NCI-H526 (cell line): Measurements from ENCODE around the gene GNG4.
"Not testable (repeated sequence)": the region's sequence is repeated elsewhere in the genome, so short reads cannot be mapped to it uniquely, and the experiment has no call there.

Experiments
- DNase-seq, 2 experiments: peaks; one replicate each; lab custom pipeline; 2025; lab: John Stamatoyannopoulos, UW

GNG4 gene

DNA sequence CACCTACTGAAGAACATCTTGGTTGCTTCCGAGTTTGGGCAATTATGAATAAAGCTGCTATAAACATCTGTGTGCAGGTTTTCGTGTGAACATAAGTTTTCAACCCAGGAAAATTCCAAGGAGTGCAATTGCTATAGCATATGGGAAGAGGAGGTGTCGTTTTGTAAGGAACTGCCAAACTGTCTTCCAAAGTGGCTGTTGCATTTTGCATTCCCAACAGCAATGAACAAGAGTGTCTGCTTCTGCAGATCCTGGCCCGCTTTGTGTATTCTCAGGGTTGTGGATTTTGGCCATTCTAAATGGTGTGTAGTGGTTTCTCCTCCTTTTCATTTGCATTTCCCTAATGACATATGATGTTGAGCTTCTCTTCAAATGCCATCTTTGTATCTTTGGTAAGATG is 23.8 kb downstream of the GNG4 start:
- no peak for DNase-seq

DNA sequence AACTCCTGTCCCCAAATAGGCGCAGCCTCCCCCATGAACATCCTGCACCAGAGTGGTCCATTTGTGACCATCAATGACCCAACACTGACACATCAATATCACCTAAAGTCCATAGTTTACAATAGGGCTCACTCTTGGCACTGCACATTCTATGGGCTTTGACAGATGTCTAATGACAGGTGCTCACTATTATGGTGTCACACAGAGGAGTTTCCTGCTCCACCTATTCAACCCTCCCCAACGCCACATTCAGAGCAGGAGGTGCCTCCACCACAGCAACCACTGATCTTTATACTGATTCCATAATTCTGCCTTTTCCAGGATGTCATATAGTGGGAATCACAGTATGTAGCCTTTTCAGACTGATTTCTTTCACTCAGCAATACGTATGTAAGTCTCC is 24.2 kb downstream of the GNG4 start:
- DNase-seq = no peak

DNA sequence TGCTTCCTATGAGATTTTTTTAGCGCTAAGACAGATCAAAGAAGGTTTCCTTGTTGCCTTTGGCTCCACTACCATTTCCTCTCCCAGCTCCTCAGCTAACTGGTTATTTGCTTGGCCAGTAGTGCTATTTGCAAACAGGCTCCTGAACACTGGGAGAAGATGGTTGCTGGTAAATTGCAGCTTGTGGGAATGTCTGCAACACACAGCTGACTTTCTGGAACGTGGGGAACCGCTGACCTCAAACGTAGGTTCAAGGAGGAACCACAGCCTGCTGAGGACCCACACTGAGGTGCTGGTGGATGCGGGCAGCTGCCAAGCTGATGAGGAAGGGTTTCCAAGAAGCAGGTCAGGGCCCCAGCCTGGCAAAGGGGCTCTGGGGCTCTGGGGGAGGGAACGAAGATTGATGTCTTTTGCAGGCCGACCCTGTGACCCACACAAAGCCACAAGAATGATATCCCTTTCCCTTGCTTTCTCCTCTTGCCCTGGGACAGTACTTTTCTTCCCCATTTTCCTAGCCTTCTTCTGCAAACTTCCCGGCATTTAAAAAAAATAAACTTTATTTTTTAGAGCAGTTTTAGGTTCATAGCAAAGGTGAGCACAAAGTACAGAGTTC is 24.8 kb downstream of the GNG4 start:
- DNase-seq = no peak

DNA sequence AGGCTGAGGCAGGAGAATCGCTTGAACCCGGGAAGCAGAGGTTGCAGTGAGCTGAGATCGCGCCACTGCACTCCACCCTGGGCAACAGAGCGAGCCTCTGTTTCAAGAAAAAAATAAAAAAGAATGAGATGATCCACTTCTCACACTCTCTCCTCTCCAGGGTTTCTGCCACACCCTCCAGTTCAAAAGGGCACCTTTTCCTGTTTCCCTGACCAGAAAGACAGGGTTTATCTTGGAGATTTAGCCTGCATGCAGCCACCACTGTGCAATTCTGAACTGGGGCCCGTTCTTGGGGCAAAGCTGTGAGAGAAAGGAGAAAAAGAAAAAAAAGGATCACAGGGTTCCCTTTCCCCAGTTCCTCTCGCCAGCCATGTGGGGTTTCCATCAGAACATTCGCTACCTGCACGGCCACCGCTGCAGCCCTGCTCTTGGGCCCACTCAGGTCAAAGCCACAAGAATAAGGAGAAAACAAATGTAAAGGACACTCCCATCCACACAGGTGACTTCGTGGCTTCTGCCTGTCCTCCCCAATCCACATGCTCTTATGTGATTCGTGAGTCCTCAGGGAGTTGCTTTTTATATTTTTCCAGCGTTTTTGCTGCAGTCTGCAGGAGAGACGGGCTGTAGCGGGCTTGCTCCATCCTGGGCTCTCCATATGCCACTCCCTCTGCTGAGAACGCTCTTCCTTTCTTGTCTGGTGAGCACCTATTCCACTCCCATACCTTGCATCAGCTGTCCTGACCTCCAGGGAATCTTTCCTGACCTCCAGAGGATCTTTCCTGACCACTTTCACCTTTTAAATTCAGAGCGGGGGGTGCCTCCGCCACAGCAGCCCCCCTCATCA is 26.4 kb downstream of the GNG4 start:
- no peak for DNase-seq

DNA sequence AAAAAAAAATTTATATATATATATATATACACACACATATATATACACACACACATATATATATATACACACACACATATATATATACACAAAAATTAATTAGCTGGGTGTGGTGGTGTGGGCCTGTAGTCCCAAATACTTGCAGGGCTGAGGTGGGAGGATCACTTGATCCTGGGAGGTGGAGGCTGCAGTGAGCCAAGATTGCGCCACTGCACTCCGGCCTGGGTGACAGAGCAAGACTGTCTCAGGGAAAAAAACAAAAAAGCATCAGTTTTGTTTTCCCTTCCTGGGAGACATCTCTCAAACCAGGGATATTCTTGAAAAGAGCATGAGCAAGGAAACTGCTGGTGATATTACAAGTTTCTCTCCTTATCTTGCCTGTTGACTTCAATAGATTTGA is 30.4 kb downstream of the GNG4 start:
- not testable (repeated sequence) for DNase-seq

DNA sequence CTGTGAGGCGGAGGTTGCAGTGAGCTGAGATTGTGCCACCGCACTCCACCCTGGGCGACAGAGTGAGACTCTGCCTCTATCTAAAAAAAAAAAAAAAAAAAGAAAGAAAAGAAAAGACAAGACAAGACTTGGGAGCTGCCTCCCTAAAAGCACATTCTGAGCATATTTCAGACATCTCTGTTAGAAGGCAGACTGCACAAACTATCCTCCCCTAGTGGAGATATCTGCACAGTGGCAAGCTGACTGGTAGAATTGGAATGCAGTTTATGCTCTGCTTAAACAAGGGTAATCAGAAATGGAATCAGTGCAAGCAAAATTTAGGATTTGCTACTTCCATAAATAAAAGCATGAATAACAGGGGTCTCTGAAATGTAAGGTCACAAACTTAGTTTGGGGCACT is 31.8 kb downstream of the GNG4 start:
- no peak for DNase-seq

DNA sequence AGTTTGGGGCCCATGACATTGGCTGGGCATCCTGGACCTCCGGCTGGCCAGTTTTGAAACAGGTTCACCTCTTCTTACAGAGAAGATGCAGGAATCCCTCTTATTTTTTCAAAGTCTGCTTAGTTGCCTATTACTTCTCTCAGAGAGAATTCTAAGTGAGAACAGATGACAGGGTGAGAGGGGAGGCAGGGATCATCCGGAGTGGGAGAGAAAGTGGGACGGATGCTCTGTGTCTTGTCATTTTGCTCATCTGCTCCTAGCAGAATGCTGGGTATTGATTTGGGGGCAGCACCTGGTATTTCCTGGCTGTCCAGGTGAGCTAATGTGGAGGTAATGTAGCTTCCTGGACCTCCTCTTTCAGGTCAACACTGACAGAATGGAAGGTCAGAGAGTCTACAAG is 32.4 kb downstream of the GNG4 start:
- DNase-seq = no peak

DNA sequence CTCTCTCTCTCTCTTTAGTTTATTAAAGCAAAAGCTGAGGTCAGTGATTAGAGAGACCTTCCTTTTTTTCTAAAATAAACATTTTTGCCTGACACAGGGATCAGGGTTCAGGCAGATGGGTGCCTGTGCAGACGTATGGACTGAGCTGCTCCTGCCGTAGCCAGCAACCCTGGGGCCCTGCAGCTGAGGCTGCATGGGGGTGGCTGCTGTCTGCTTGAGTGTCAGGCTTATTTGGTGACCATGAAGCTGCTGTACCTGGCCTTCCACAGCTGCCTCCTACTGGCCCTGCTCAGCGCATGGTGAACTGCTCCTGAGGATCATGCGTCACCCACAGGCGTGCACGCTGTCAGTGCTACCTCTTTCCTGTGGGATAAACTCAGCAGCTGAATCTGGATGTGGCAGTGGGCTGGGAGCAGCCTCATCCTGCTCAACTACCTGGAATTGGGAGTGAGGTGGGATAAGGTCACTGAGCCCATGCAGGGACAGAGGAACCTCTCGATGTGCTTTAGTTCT is 35.1 kb downstream of the GNG4 start:
- DNase-seq = no peak

DNA sequence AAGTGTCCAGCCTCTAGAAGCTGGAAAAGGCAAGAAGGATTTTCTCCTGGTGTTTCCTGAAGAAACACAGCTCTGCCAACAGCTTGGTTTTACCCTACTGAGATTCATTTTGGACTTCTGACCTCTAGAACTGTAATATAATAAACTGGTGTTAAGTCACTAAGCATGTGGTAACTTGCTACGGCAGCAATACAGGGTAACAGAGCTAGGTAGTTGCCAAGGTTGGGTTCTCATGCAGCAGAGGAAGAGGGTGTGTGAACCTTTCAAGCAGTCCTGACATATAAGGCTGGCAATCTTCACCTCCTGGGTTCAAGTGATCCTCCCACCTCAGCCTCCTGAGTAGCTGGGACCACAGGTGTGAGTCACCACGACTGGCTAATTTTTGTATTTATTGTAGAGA is 36.0 kb downstream of the GNG4 start:
- DNase-seq = no peak

DNA sequence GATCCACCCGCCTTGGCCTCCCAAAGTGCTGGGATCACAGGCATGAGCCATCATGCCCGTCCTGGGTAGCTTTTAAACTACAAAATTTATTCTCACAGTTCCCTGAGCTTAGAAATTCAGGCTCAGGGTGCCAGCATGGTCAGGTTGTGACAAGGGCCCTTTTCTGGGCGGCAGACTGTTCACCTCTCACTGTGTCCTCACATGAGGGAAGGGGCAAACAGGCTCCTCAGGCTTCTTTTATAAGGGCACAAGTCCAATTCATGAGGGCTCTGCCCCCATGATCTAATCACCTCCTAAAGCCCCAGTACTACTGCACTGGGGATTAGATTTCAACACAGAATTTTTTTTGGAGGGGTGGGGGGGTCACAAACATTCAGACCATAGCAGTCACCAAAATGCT is 36.8 kb downstream of the GNG4 start:
- no peak for DNase-seq

DNA sequence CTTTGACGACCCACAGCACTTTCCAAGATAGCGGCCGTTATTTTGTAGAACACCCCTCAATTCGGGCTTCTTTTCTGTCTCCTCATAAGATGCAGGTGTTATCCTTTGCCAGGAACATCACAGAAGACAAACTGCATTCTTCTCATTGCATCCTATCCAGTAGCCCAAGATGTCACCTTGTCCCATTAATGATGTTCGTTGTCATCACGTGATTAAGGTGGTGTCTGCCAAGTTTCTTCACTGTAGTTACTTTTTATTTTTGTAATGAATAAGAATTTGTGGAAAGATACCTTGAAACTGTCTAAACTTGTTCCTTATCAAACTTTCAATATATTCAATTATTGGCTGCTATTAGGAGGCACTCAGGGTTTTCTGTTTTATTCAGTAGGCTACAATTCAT is 39.4 kb downstream of the GNG4 start:
- DNase-seq = no peak

DNA sequence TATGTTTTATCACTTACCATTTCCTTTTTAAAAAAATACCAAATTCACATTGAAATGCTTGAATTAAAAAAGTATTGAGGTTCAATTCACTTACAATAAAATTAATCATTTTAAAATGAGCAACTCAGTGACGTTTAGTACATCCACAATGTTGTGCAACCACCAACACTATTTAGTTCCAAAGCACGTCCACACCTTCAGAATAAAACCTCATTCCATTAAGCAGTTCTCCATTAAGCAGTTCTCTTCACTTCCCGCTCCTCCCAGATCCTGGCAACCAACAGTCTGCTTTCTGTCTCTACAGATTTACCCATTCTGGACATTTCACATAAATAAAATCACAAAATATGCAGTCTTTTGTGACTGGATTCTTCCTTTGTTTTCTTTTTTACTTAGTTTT is 41.3 kb downstream of the GNG4 start:
- no peak for DNase-seq

DNA sequence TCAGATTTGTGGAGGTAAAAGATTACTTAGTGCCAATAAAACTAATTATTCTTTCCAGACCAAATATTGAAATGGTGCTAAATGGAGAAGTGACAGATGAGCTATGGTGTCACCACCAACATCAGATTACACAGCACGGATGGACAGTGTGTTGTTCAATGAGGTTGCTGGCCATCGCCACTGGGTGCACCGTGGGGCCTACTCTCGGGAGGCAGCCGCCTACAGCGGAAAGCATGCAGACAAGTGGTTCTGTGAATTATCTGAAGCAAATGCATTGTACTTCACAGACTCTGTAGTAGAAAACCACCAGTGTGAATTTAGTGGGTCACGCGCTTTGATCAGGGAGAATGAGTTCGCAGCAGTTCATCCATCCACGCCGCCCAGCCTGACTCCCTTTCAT is 42.3 kb downstream of the GNG4 start:
- no peak for DNase-seq

DNA sequence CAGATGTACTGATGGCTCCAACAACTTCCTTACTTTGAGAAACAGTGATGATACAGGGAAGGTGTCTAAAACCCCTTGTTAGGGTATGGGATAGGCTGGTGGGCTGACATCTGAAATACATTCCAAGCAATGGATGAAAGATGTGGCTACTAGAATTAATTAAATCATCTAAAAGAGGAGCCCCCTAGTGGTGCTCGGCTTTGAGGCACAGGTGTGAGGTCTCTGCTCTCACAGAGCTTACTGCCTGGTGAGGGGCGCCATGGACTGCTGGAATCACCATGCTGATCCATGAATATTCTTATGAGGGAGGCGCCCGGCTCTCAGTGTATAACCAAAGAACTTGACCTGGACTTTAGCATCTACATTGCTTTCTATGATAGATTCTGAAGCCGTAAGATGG is 48.5 kb downstream of the GNG4 start:
- DNase-seq = peak; percentile 13 to 56

DNA sequence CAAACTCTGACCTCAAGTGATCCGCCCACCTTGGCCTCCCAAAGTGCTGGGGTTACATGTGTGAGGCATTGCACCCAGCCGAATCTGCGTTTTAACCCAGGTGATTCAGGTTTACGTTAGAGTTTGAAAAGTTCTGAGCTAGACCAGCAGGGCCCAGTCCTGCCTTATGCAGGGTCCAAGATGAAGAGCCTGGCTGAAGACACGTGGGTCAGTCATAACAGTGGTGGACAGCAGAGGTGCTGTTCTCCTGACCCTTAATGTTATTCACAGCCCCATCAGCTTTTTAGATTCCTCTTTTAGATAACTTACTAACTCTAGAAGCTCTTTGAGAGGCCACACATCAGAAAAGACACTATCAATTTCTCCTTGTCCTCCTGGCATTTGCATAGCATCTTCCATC is 50.0 kb downstream of the GNG4 start:
- no peak for DNase-seq

DNA sequence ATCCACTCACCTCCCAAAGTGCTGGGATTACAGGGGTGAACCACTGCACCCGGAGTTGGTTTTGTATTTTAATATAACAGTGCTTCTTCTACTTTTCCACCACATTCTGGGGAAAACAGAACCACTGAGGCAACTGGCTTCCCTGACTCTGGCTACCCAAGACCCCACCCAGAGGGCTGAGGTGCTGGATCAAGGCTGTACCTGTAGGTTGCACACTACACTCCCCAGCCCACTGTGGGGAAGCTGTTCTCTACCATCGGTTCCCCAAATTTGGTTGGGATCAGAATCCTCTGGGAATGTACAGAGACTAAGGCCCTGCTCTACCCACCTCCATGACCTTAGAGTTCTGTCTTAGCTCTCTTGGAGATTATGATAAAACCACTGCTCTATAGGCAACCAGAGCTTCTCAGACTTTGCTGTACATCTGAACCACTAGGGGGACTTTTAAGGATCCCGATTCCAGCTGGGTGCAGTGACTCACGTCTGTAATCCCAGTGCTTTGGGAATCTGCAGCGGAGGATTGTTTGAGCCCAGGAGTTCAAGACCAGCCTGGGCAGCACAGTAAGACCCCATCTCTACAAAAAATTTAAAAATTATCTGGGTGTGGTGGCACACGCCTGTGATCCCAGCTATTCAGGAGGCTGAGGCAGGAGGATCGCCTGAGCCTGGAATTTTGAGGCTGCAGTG is 51.6 kb downstream of the GNG4 start:
- DNase-seq = no peak

DNA sequence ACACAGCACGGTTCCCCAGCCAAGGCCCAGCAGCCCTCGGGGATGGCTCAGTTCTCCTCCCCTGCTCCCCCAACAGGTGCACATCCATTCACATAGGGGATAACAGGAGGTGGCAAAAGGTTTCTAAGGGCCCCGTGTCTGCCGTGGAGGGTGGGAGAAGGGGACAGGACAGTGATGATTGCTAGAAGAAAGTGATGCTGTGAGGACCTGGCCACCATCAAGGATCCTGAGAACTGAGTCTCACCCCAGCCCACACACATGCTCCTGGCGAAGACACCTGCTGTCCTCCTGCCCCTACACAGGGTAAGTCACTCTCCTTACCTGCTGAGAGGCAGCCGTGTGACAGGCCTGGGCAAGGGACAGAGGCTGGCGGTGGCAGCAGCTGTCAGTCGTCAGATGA is 54.5 kb downstream of the GNG4 start:
- no peak for DNase-seq

DNA sequence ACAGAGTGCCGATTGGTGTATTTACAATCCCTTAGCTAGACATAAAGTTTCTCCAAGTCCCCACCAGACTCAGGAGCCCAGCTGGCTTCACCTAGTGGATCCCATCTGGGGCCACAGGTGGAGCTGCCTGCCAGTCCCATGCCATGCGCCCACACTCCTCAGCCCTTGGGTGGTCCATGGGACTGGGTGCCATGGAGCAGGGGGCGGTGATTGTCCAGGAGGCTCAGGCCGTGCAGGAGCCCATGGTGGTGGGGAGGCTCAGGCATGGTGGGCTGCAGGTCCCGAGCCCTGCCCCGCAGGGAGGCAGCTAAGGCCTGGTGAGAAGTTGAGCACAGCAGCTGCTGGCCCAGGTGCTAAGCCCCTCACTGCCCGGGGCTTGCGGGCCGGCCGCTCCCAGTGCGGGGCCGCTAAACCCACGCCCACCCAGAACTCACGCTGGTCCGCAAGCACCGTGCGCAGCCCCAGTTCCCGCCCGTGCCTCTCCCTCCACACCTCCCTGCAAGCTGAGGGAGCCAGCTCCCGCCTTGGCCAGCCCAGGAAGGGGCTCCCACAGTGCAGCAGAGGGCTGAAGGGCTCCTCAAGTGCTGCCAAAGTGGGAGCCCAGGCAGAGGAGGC is 55.2 kb downstream of the GNG4 start:
- DNase-seq = not testable (repeated sequence)

DNA sequence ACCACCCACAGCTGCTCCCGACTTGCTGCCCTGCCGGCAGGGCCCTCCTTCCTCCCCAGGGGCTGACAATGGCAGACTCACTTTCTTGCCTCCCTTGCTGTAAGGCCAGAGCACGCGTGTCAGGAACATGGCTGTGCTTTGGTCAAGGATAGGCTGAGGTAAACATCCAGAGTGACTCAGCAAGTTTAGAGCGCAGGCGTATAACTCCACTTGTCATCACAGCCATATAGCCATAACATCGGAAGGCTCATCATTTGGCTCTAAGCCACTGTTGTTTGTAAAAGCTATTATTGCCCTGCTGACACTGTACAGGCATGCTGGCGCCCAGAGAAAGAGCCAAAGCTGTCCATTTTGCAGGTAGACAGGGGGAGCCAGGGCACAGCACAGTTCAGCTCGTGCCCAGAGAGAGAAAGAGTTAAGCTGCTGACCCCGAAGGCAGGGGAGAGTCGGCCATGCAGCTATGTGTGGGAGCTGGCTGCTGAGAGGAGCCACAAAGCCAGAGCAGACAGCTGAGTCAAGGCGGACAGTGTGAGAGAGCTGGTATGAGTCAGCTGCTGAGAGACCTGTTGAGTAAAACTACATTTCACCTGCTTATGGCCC is 60.6 kb downstream of the GNG4 start:
- no peak for DNase-seq

DNA sequence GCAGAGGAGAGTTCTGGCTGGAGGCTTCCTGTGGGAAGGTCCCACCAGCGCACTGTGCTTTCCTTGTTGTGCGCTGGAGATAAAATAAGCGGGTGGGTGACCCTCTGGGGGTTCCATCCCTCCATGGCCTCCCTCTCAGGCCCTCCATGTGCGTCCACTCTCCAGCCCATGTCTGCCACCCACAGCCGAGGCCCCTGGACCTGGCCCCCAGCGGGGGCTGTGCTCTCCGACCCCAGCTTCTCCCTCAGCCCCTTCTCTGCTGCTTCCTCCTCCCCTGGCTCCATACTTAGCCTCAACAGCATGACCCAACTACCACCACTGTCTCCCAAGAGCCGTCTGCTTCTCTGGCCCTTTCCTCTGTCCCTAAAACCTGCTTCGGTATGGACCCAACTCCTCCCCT is 61.4 kb downstream of the GNG4 start:
- no peak for DNase-seq

DNA sequence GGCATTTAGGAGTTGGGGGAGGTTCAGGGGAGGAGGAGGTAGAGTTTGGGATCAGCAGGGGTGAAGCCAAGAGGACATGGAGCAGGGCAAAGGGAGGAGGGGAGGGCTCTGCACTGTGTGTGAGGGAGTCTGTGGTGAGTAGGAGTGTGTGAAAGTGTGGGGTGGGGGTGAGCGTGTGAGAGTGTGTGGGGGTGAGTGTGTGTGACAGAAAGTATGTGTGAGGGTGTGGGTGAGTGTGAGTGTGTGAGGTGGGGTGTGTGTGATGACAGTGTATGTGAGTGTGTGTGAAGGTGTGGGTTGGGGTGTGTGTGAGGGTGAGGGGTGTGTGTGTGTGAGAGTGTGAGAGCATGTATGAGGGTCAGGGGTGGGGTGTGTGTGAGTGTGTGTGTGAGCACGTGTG is 62.6 kb downstream of the GNG4 start:
- no peak for DNase-seq

DNA sequence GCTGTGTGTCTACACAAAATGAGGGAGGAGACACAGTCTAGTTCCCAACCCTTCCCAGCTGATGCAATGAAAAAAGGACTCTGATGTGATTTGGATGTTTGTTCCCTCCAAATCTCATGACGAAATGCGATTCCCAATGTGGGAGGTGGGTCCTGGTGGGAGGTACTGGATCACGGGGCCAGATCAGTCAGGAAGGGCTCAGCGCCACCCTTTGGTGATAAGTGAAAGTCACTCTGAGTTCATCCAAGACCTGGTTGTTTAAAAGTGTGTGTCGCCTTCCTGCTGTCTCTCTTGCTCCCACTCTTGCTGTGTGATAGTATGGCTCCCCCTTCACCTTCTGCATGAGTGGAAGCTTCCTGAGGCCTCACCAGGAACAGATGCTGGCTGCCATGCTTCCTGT is 63.2 kb downstream of the GNG4 start:
- no peak for DNase-seq
